HUES64 (cell line): ENCODE results near the gene CEP112.

Experiments
- H3K27ac ChIP-seq: 2 replicates; pipeline ENCODE4 v1.7.0; 2013; ENCODE audit warnings: low read depth, low read length, inconsistent platforms
- H3K27me3 ChIP-seq: 2 replicates; pipeline ENCODE4 v1.6.1; 2013; ENCODE audit warnings: mild to moderate bottlenecking, low read length; ENCODE audit not compliant: insufficient read depth
- H3K36me3 ChIP-seq: 2 replicates; pipeline ENCODE4 v1.6.1; 2013; ENCODE audit warnings: mild to moderate bottlenecking, low read length; ENCODE audit not compliant: insufficient read depth
- H3K4me1 ChIP-seq: 2 replicates; pipeline ENCODE4 v1.6.1; 2013; ENCODE audit warnings: mild to moderate bottlenecking, low read length, moderate library complexity; ENCODE audit not compliant: insufficient read depth
- H3K4me3 ChIP-seq: 2 replicates; pipeline ENCODE4 v1.5.1; 2013; ENCODE audit warnings: mild to moderate bottlenecking, low read length, moderate library complexity
- H3K9ac ChIP-seq: 2 replicates; pipeline ENCODE4 v1.6.1; 2013; ENCODE audit warnings: mild to moderate bottlenecking, low read depth, low read length
- H3K9me3 ChIP-seq: 2 replicates; pipeline ENCODE4 v1.6.1; 2013; ENCODE audit warnings: low read depth, low read length; ENCODE audit not compliant: insufficient read depth
- WGBS: fragments of 150-250, 120-280 bp; methylation state at CpG from one replicate; pipeline ENCODE4 v1.1.7; 2013; ENCODE audit warnings: missing lambda C conversion rate; 5-methylcytosine and 5-hydroxymethylcytosine counted together

The CEP112 gene

DNA sequence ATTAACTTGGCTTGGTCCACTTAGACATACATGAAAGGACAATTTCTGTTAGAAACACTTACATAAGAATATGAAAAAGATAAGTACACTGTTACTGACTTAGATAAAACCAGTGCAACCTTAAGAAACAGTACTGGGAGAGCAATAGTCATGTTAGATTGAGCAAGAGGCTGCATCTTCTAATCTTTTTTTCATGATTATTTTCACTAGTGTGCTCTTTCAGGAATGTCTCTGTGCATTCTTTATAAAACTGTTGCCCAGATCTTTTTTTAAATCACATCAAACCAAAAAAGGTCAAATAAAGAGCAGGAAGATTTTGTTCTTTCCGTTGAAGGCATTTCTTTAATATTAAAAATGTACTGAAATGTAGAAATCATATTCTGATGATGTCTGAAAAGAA lies 529.7 kb downstream of the CEP112 start:
- WGBS: no CpG with 5 or more reads among the region's 1 CpG
- H3K27me3 ChIP-seq: no peaks in the 10 kb centered on the region
- peaks cover 10% of the 10 kb centered on the region; the same call in 1 of the 2 replicates for H3K4me1 ChIP-seq
- no peak overlapping the region for H3K27ac ChIP-seq
- no peak overlapping the region for H3K4me3 ChIP-seq
- no peaks in the 10 kb centered on the region for H3K9me3 ChIP-seq
- no peak overlapping the region for H3K9ac ChIP-seq
- no peaks in the 10 kb centered on the region for H3K36me3 ChIP-seq

DNA sequence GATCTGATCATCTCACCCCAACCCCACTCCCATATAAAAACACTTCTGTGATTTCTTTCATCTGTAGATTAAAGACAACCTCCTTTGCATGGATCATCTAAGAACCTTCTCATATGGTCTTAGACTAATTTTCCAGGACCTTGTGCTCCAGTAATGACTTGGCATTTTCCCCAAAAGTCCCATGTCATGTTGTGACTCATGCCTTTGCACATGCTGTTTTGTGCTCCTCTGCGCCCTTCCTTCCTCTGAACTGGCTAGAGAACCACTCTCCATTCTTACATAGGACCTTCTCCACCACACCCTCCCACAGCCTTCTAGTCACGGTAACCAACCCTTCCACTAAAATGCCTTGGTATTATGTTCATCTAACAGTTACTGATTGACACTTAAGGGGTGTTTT lies 531.0 kb downstream of the CEP112 start:
- H3K9ac ChIP-seq: no peak overlapping the region
- no peak overlapping the region for H3K27ac ChIP-seq
- no peaks in the 10 kb centered on the region for H3K27me3 ChIP-seq
- H3K4me3 ChIP-seq: no peak overlapping the region
- H3K9me3 ChIP-seq: no peaks in the 10 kb centered on the region
- peaks cover 4% of the 10 kb centered on the region; the same call in 1 of the 2 replicates for H3K4me1 ChIP-seq
- no peaks in the 10 kb centered on the region for H3K36me3 ChIP-seq
- WGBS: 89% methylated on average over 2 of the region's 2 CpGs

DNA sequence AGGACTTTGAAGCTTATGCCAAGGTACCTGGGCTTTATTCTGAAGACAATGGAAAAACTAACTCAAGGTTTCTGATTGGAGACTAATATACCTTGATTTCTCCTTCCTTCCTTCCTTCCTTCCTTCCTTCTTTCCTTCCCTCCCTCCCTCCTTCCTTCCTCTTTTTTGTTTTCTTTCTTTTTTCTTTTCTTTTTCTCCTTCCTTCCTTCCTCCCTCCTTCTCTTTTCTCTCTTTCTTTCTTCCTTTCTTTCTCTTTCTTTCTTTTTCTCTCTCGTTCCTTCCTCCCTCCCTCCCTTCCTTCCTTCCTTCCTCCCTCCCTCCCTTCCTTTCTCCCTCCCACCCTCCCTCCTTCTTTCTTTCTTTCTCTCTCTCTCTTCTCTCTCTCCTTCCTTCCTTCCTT lies 531.9 kb downstream of the CEP112 start:
- Histone ChIP-seq H3K27me3 (no peaks in the 10 kb centered on the region), H3K4me1 (peaks cover 4% of the 10 kb centered on the region; the same call in 1 of the 2 replicates), H3K27ac (no peak overlapping the region), H3K36me3 (no peaks in the 10 kb centered on the region), H3K9me3 (no peaks in the 10 kb centered on the region), H3K4me3 (no peak overlapping the region), H3K9ac (no peak overlapping the region)
- 95% methylated on average over 1 of the region's 1 CpG for WGBS

DNA sequence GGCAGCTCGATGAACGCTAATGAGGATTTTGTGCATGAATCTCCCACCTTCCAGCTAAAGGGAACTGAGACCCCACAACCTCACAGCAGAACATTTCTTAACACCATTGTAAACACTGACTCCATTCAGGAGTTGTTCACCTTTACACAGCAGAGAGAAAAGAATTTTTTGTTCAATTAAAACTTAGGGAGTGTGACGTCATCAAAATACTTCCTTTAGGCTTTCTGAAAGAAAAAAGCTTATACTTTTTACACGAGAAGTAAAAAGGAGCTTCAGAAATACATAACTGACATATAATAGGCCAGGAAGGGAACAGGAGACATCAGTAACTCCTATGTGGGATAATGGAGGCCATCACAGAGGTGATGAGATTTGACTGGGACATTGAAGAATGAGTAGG lies 532.4 kb downstream of the CEP112 start:
- no peaks in the 10 kb centered on the region for H3K36me3 ChIP-seq
- no peak overlapping the region for H3K27ac ChIP-seq
- no peaks in the 10 kb centered on the region for H3K9me3 ChIP-seq
- 94% methylated on average over 4 of the region's 4 CpGs for WGBS
- H3K4me3 ChIP-seq: no peak overlapping the region
- H3K9ac ChIP-seq: no peak overlapping the region
- H3K4me1 ChIP-seq: peaks cover 4% of the 10 kb centered on the region; the same call in 1 of the 2 replicates
- H3K27me3 ChIP-seq: no peaks in the 10 kb centered on the region

DNA sequence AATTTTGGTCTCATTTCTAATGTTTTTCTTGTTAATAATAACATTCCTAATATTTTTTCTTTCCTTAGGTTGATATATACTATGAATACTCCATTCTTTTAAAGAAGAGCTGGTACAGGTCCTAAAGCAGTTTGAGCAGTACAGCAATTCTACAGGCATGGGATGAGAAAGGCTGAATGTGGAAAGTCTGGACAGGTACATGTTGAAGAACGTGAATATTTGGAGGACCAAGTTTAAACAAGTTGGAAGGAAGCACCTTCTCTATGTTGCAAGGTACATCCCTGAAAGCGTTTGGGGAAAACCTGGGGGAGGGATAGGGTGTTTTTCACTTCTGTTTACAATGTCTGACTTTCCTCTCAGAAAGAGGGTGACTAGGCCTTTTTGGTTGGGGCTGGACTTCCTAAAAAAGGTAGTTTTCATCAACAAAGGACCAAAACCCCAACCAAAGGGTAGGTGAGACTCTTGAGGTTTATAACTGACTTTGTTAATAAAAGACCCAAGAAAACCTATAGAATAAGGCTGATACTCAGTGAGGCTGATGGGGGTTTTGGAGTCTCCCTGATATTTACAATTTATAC lies 534.6 kb downstream of the CEP112 start:
- no peak overlapping the region for H3K9ac ChIP-seq
- H3K36me3 ChIP-seq: no peaks in the 10 kb centered on the region
- H3K4me1 ChIP-seq: peaks cover 4% of the 10 kb centered on the region; the same call in 1 of the 2 replicates
- no peak overlapping the region for H3K4me3 ChIP-seq
- WGBS: 92% methylated on average over 2 of the region's 2 CpGs
- H3K9me3 ChIP-seq: no peaks in the 10 kb centered on the region
- no peak overlapping the region for H3K27ac ChIP-seq
- no peaks in the 10 kb centered on the region for H3K27me3 ChIP-seq

DNA sequence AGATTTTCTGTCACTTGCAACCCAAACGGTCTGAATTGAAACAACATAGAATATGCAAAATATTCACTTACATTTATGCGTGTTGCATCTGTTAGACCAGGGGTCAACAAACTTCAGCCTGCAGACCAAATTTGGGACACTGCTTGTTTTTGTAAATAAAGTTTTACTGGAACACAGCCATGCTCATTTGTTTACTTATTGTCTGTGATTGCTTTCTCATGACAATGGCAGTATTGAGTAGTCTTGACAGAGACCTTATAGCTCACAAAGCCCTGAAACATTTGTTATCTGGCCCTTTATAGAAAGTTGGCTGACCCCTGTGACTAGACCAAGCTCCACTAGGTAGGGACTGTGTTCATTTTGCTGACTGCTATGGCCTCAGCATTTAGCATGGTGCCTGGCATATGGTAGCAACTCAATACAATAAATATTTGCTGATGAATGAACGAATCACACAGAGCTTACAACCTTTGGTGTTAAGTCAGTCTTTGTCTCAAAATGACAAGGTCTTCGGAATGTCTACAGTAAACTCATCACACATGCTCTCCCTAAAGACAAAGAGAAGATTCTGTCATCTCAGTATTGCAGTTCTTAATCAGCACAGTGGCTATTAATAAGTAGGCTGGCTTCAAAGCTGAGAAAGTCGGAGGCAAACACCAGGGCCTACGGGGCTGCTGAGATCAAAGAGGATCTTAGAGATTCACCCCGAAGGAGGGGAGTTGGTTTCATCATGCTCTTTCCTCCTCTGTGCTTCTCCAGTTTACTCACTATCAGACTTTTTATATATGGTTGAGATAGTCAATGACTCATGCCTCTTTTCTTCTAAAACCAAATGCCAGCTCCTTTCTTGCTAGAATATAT lies 535.3 kb downstream of the CEP112 start:
- H3K27ac ChIP-seq: no peak overlapping the region
- no peaks in the 10 kb centered on the region for H3K9me3 ChIP-seq
- H3K9ac ChIP-seq: no peak overlapping the region
- H3K4me3 ChIP-seq: no peak overlapping the region
- WGBS: 77% methylated on average over 7 of the region's 7 CpGs
- no peaks in the 10 kb centered on the region for H3K36me3 ChIP-seq
- H3K27me3 ChIP-seq: no peaks in the 10 kb centered on the region
- H3K4me1 ChIP-seq: peaks cover 4% of the 10 kb centered on the region; the same call in 1 of the 2 replicates

DNA sequence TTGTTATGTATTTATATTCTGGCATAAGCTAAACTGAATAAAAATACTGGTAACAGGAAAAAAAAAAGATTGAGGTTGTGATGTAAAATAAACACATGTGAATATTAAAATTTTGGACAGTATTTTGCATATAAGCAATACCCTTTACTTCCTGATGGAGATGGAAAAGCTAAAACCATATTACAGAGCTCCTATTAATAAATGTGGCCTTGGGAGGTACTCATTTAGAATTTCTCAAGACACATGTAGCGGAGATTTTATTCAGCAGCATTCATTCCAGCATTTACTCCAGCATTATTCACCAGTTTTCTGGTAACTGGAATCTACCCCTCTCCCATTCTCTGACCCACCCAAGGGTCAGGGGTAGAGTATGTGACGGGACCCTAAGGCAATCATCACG lies 536.2 kb downstream of the CEP112 start:
- Histone ChIP-seq H3K9me3 (no peaks in the 10 kb centered on the region), H3K4me3 (no peak overlapping the region), H3K36me3 (no peaks in the 10 kb centered on the region), H3K27ac (no peak overlapping the region), H3K4me1 (peaks cover 4% of the 10 kb centered on the region; the same call in 1 of the 2 replicates), H3K27me3 (no peaks in the 10 kb centered on the region), H3K9ac (no peak overlapping the region)
- WGBS: 95% methylated on average over 3 of the region's 3 CpGs

DNA sequence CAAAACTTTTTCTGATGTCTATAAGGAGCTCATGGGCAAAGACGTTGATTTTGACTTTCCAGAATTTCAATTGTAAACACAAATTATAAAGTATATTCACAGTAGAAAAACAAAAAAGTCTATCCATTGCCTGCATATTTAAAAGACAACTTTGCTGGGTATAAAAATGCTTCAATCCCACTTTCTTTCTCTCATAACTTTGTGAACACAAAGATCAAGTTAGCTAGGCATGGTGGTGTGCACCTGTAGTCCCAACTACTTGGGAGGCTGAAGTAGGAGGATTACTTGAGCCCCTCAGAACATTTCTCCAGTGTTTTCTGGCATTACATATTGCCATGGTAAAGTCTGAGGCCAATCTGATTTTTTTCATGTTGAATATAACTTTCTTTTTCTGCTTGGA lies 547.4 kb downstream of the CEP112 start:
- Histone ChIP-seq H3K4me3 (no peak overlapping the region), H3K4me1 (no peaks in the 10 kb centered on the region), H3K9ac (no peak overlapping the region), H3K27me3 (no peaks in the 10 kb centered on the region), H3K27ac (no peak overlapping the region), H3K9me3 (peaks cover 16% of the 10 kb centered on the region; the same call in 1 of the 2 replicates), H3K36me3 (no peaks in the 10 kb centered on the region)
- 100% methylated on average over 1 of the region's 1 CpG for WGBS

DNA sequence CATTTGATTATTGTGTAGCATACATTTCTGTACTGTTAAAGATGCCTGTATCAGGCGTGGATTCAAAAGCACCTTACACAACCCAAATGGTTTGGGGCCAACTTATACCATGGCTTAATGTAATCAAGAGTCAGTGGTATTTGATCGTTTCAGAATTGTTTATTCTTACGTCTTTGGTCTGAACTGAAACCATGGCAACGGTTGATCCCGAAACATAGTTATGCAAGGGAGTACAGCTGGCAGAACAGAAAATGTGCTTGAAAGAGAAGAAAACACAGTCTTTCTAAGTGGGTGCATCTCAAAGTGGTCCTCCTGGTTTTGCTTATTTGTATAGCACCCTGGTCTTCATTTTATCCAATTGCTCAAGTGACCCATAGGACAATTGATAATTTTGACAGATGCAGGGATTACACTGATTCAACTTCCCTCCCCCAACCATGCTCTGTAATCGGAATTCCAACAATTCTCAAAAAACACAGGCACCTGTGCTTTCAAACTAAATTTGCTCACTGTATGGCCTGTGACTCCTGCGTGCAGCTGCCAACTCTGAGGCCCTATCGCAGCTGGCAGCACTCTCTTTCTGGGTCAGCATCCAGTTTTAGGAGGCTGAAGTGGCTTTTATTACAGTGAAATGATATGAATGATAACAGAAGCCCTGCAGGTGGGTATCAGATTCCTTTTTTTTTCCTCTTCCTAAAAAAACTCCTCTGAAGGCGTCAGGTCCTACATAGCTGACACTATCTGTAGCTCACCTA lies 553.5 kb downstream of the CEP112 start:
- H3K27ac ChIP-seq: no peak overlapping the region
- H3K27me3 ChIP-seq: no peaks in the 10 kb centered on the region
- no peak overlapping the region for H3K9ac ChIP-seq
- WGBS: 89% methylated on average over 9 of the region's 9 CpGs
- no peak overlapping the region for H3K4me3 ChIP-seq
- H3K9me3 ChIP-seq: peaks cover 7% of the 10 kb centered on the region; the same call in 1 of the 2 replicates
- H3K36me3 ChIP-seq: no peaks in the 10 kb centered on the region
- H3K4me1 ChIP-seq: peaks cover 7% of the 10 kb centered on the region; the same call in 1 of the 2 replicates

DNA sequence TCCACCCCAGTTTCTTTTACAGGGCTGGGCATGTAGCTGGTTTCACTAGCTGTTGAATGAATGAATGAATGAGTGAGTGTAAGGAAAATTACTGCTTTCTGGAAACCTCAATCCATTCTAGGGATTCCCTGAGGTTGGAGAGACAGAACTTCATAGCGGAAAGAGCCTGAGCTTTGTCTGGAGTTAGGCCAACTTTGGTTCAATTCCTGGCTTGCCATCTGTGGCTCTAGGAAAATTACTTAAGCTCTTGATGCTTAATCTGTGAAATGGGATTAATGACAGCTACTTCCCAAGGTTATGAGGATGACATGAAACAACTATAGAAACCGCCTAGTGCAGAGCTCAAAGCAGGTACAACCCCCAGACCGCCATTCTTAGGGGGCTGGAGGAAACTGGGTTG lies 554.1 kb downstream of the CEP112 start:
- no peaks in the 10 kb centered on the region for H3K36me3 ChIP-seq
- no peak overlapping the region for H3K4me3 ChIP-seq
- H3K27me3 ChIP-seq: no peaks in the 10 kb centered on the region
- WGBS: 94% methylated on average over 2 of the region's 3 CpGs
- no peak overlapping the region for H3K9ac ChIP-seq
- H3K9me3 ChIP-seq: peaks cover 7% of the 10 kb centered on the region; the same call in 1 of the 2 replicates
- peaks cover 7% of the 10 kb centered on the region; the same call in 1 of the 2 replicates for H3K4me1 ChIP-seq
- no peak overlapping the region for H3K27ac ChIP-seq

DNA sequence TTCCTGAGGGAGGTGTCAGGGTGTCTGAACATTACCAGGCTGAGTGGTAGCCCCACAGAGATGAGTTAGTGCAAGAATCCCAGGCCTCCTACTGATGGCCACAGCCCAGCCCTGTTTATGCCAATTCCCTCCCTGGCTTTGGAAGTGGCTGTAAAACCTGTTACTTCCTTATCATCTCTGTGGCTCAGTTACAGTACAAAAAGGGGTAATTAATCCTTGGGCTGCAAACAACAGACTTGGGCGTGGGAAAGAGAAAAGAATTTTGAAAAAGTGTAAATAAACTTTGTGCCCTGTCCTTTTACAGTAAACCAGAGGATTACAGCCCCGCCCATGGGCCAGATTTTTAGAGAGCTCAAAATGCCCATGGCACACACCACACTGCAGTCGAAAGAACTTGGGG lies 557.4 kb downstream of the CEP112 start:
- WGBS: 87% methylated on average over 3 of the region's 3 CpGs

More for the DNA sequence above, 557.4 kb downstream of the CEP112 start:
- Histone ChIP-seq H3K9me3 (no peaks in the 10 kb centered on the region), H3K27me3 (no peaks in the 10 kb centered on the region), H3K27ac (no peak overlapping the region), H3K9ac (no peak overlapping the region), H3K36me3 (no peaks in the 10 kb centered on the region), H3K4me3 (no peak overlapping the region), H3K4me1 (peaks cover 7% of the 10 kb centered on the region; the same call in 1 of the 2 replicates)
